ENCODE data around the gene FAM234A. TPM values are rescaled to one million over a fixed set of nuclear protein-coding genes. Genes with fewer than 3 reads are reported as not detected.
A peak's percentile ranks its signal among the peaks of the same experiment; 100 is the strongest.

FAM234A gene
- total and polyA plus RNA-seq, 2 donors (not counting 1 experiment from before 2014, with no cell fraction given) = 64.8 to 68.5 TPM

GRCh38 chr16:280991-281659, 46.5 kb downstream of the FAM234A start:
- H3K27ac ChIP-seq (ENCODE audit: insufficient read depth, low read length) = no peak overlapping the region
- no peak for DNase-seq (ENCODE audit: low read depth in 2 of 2)
- no peak overlapping the region for H3K4me2 ChIP-seq (ENCODE audit: extremely low read depth, insufficient read depth, low read length)
- peak overlapping the region in 1 of 4 experiments; percentile 42 for H3K4me3 ChIP-seq (replicated peaks in 1 of 4; ENCODE audit: control extremely low read depth in 1 of 4, insufficient read depth in 1 of 4, low read depth in 3 of 4, low read length in 4 of 4)
- H3K4me1 ChIP-seq (ENCODE audit: control insufficient read depth, extremely low read depth, insufficient read depth, low read length) = no peaks in the 10 kb centered on the region
- no peak overlapping the region for H3K9ac ChIP-seq (ENCODE audit: insufficient read depth, low read length)
- no peaks in the 10 kb centered on the region for H3K36me3 ChIP-seq (ENCODE audit: control insufficient read depth, insufficient read depth, low read length)
- peaks cover 10% of the 10 kb centered on the region for H3K27me3 ChIP-seq (ENCODE audit: control insufficient read depth, insufficient read depth, low read length)
- TF ChIP-seq, protein P1, sequence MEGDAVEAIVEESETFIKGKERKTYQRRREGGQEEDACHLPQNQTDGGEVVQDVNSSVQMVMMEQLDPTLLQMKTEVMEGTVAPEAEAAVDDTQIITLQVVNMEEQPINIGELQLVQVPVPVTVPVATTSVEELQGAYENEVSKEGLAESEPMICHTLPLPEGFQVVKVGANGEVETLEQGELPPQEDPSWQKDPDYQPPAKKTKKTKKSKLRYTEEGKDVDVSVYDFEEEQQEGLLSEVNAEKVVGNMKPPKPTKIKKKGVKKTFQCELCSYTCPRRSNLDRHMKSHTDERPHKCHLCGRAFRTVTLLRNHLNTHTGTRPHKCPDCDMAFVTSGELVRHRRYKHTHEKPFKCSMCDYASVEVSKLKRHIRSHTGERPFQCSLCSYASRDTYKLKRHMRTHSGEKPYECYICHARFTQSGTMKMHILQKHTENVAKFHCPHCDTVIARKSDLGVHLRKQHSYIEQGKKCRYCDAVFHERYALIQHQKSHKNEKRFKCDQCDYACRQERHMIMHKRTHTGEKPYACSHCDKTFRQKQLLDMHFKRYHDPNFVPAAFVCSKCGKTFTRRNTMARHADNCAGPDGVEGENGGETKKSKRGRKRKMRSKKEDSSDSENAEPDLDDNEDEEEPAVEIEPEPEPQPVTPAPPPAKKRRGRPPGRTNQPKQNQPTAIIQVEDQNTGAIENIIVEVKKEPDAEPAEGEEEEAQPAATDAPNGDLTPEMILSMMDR (conservative IDR thresholded peaks at IDR 0.05 in 1 of 2, IDR thresholded peaks at IDR 0.05 in 1 of 2; ENCODE audit: low read depth in 1 of 2, low read length in 2 of 2) = no peak
- TF ChIP-seq EZH2 (IDR thresholded peaks at IDR 0.05; ENCODE audit: low read length, missing control alignments) = no peak
- H3K79me2 ChIP-seq (ENCODE audit: control insufficient read depth, insufficient read depth, low read length) = no peaks in the 10 kb centered on the region
- H2AFZ ChIP-seq (ENCODE audit: low read length) = no peak overlapping the region
- no peaks in the 10 kb centered on the region for H4K20me1 ChIP-seq (ENCODE audit: control insufficient read depth, extremely low read depth, insufficient read depth, low read length)
- H3K9me3 ChIP-seq (ENCODE audit: control insufficient read depth, insufficient read depth, low read depth, low read length) = no peaks in the 10 kb centered on the region

DNA sequence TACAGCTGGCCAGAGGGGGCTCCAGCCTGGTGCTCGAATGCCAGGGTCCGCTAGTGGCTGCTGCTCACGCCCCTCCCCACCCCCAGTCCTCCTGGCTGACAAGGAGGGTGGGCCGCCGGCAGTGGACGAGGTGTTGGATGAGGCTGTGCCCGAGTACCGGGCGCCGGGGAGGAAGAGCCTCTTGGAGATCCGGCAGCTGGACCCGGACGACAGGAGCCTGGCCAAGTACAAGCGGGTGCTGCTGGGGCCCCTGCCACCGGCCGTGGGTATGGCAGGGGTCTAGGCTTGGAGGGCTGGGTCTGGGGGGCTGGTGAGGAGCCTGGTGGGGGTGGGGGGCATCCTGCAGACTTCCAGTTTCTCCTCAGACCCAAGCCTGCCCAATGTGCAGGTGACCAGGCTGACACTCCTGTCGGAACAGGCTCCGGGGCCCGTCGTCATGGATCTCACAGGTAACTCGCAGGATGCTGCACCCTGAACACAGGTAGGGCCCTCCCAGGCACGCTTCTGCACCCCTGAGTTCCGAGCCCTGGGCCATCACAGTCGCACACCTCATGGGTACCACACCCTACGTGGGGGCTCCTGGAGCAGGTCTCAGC, 47.1 kb downstream of the FAM234A start:
- H3K9me3 ChIP-seq (ENCODE audit: control insufficient read depth, insufficient read depth, low read depth, low read length) = no peaks in the 10 kb centered on the region
- H2AFZ ChIP-seq (ENCODE audit: low read length) = no peak overlapping the region
- H3K79me2 ChIP-seq (ENCODE audit: control insufficient read depth, insufficient read depth, low read length) = no peaks in the 10 kb centered on the region
- H3K4me1 ChIP-seq (ENCODE audit: control insufficient read depth, extremely low read depth, insufficient read depth, low read length) = no peaks in the 10 kb centered on the region
- no peaks in the 10 kb centered on the region for H4K20me1 ChIP-seq (ENCODE audit: control insufficient read depth, extremely low read depth, insufficient read depth, low read length)
- H3K4me2 ChIP-seq (ENCODE audit: extremely low read depth, insufficient read depth, low read length) = no peak overlapping the region
- H3K36me3 ChIP-seq (ENCODE audit: control insufficient read depth, insufficient read depth, low read length) = no peaks in the 10 kb centered on the region
- no peak for DNase-seq (ENCODE audit: low read depth in 2 of 2)
- no peak overlapping the region for H3K27ac ChIP-seq (ENCODE audit: insufficient read depth, low read length)
- no peak overlapping the region for H3K9ac ChIP-seq (ENCODE audit: insufficient read depth, low read length)
- no peak overlapping the region for H3K4me3 ChIP-seq (replicated peaks in 1 of 4; ENCODE audit: control extremely low read depth in 1 of 4, insufficient read depth in 1 of 4, low read depth in 3 of 4, low read length in 4 of 4)
- TF ChIP-seq EZH2 (IDR thresholded peaks at IDR 0.05; ENCODE audit: low read length, missing control alignments) = no peak
- TF ChIP-seq, protein P1 (conservative IDR thresholded peaks at IDR 0.05 in 1 of 2, IDR thresholded peaks at IDR 0.05 in 1 of 2; ENCODE audit: low read depth in 1 of 2, low read length in 2 of 2) = no peak
- peaks cover 10% of the 10 kb centered on the region for H3K27me3 ChIP-seq (ENCODE audit: control insufficient read depth, insufficient read depth, low read length)

GRCh38 chr16:282491-282890, 47.9 kb downstream of the FAM234A start:
- Histone ChIP-seq H3K79me2 (ENCODE audit: control insufficient read depth, insufficient read depth, low read length) (no peaks in the 10 kb centered on the region), H3K36me3 (ENCODE audit: control insufficient read depth, insufficient read depth, low read length) (peaks cover 3% of the 10 kb centered on the region)

More at GRCh38 chr16:282491-282890, 47.9 kb downstream of the FAM234A start:
- Histone ChIP-seq H3K9me3 (ENCODE audit: control insufficient read depth, insufficient read depth, low read depth, low read length) (no peaks in the 10 kb centered on the region), H4K20me1 (ENCODE audit: control insufficient read depth, extremely low read depth, insufficient read depth, low read length) (no peaks in the 10 kb centered on the region), H3K4me2 (ENCODE audit: extremely low read depth, insufficient read depth, low read length) (no peak overlapping the region), H3K27ac (ENCODE audit: insufficient read depth, low read length) (no peak overlapping the region), H3K4me3 (replicated peaks in 1 of 4; ENCODE audit: control extremely low read depth in 1 of 4, insufficient read depth in 1 of 4, low read depth in 3 of 4, low read length in 4 of 4) (no peak overlapping the region), H3K4me1 (ENCODE audit: control insufficient read depth, extremely low read depth, insufficient read depth, low read length) (no peaks in the 10 kb centered on the region), H3K27me3 (ENCODE audit: control insufficient read depth, insufficient read depth, low read length) (peaks cover 10% of the 10 kb centered on the region), H3K9ac (ENCODE audit: insufficient read depth, low read length) (no peak overlapping the region), H2AFZ (ENCODE audit: low read length) (no peak overlapping the region)
- no peak for DNase-seq (ENCODE audit: low read depth in 2 of 2)
- TF ChIP-seq EZH2 (IDR thresholded peaks at IDR 0.05; ENCODE audit: low read length, missing control alignments) = no peak
- TF ChIP-seq, protein P1 (conservative IDR thresholded peaks at IDR 0.05 in 1 of 2, IDR thresholded peaks at IDR 0.05 in 1 of 2; ENCODE audit: low read depth in 1 of 2, low read length in 2 of 2) = no peak
